Measurements from ENCODE around the gene PTPRB.

PTPRB gene

DNA sequence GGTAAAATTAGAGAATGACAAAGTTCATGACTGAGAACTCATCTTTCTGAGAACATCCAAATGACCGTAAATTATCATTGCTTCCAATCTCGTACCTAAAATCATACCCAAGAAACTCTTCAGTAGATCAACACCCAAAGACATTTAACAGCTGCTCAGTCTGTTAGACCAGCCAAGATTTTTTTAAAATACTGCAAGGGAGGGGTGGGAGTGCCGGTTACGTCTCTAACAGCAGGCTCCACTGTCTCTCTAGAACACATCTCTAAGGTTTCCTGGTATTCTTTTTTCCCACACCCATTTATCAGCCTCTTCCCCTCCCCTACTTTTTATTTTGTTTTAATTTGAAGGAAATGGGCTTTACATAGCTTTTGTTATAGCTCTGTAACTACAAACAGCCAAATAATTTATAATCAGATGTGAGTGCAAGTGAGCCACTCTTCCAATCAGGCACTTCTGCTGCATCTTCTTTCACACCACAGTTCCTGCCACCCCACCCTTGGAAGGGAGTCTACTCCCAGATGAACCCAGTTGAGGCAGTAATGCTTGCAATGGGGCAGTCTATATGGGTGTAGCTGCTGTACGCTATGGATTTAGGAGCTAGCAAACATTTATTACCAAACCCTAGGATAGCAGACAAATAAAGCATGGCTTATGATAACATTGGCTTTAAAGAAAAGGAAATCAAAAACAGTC lies 21.9 kb downstream of the PTPRB start:
- Histone ChIP-seq H3K27me3 (ENCODE audit: insufficient read depth, low read length) (no peaks in the 10 kb centered on the region; the same call in 1 of the 2 replicates), H3K9ac (ENCODE audit: low read length) (no peak overlapping the region), H3K9me2 (ENCODE audit: low read depth, low read length) (no peaks in the 10 kb centered on the region), H4K20me1 (ENCODE audit: insufficient read depth, low read length) (no peaks in the 10 kb centered on the region), H3K9me3 (ENCODE audit: low read length) (no peaks in the 10 kb centered on the region), H3K4me1 (ENCODE audit: insufficient read depth, low read length, severe bottlenecking) (no peaks in the 10 kb centered on the region), H3K36me3 (ENCODE audit: insufficient read depth, low read length) (no peaks in the 10 kb centered on the region), H3K27ac (ENCODE audit: low read depth, low read length, poor library complexity, severe bottlenecking) (no peak overlapping the region), H2AFZ (ENCODE audit: low read length) (no peak overlapping the region), H3K4me2 (ENCODE audit: low read length) (no peak overlapping the region), H3F3A (ENCODE audit: insufficient read depth, low read length) (no peaks in the 10 kb centered on the region), H3K79me2 (ENCODE audit: insufficient read depth, low read length) (no peaks in the 10 kb centered on the region), H3K4me3 (ENCODE audit: low read depth, low read length, poor library complexity, severe bottlenecking) (no peak overlapping the region)
- no peak for TF ChIP-seq EZH2 (IDR thresholded peaks at IDR 0.05; ENCODE audit: borderline replicate concordance, low read length)
- TF ChIP-seq, protein P1, sequence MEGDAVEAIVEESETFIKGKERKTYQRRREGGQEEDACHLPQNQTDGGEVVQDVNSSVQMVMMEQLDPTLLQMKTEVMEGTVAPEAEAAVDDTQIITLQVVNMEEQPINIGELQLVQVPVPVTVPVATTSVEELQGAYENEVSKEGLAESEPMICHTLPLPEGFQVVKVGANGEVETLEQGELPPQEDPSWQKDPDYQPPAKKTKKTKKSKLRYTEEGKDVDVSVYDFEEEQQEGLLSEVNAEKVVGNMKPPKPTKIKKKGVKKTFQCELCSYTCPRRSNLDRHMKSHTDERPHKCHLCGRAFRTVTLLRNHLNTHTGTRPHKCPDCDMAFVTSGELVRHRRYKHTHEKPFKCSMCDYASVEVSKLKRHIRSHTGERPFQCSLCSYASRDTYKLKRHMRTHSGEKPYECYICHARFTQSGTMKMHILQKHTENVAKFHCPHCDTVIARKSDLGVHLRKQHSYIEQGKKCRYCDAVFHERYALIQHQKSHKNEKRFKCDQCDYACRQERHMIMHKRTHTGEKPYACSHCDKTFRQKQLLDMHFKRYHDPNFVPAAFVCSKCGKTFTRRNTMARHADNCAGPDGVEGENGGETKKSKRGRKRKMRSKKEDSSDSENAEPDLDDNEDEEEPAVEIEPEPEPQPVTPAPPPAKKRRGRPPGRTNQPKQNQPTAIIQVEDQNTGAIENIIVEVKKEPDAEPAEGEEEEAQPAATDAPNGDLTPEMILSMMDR (IDR thresholded peaks at IDR 0.05; ENCODE audit: low read length): no peak

DNA sequence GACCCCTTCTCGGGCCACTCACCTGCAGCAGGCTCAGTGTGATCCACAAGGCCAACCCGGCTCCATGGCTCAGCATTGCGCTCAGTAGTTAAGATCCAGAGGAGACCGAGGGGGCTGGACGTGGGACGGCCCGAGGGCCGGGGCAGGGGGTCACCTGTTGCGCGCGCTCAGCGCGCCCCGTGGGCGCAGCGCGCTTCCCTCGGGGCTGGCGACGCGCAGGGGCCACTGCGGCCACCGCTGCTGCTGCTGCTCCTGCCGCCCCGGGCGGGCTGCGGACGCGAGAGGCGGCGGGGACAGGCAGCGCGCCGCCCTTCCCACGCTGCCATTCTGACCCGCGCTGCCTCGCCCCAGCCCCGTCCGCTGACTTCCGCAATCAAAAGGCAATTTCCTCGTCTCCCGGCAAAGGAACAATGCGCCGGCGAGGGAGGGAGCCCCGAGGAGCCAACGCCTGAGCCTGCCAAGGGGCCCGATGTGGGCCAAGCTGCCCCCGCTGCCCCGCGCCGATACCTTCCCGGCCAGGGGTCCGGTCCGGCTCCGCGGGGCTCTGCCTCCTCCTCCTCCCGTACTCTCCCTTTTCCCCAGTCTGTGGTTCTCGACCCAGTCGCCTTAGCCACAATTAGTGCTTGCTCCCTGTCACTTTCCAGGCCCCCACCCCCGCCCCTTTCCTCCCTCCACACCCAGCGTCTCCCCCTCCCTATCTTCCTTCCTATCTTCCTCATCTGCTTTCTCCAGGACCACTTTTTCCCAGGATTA lies 27.3 kb downstream of the PTPRB start:
- TF ChIP-seq, protein P1 (IDR thresholded peaks at IDR 0.05; ENCODE audit: low read length): no peak
- no peak for TF ChIP-seq EZH2 (IDR thresholded peaks at IDR 0.05; ENCODE audit: borderline replicate concordance, low read length)
- Histone ChIP-seq H3K36me3 (ENCODE audit: insufficient read depth, low read length) (no peaks in the 10 kb centered on the region), H2AFZ (ENCODE audit: low read length) (no peak overlapping the region), H3K4me2 (ENCODE audit: low read length) (peak overlapping the region; percentile 67), H3K9me2 (ENCODE audit: low read depth, low read length) (no peaks in the 10 kb centered on the region), H3F3A (ENCODE audit: insufficient read depth, low read length) (no peaks in the 10 kb centered on the region), H4K20me1 (ENCODE audit: insufficient read depth, low read length) (no peaks in the 10 kb centered on the region), H3K4me1 (ENCODE audit: insufficient read depth, low read length, severe bottlenecking) (no peaks in the 10 kb centered on the region), H3K27ac (ENCODE audit: low read depth, low read length, poor library complexity, severe bottlenecking) (no peak overlapping the region), H3K27me3 (ENCODE audit: insufficient read depth, low read length) (peaks cover 3% of the 10 kb centered on the region), H3K9ac (ENCODE audit: low read length) (no peak overlapping the region; the same call in 1 of the 2 replicates), H3K79me2 (ENCODE audit: insufficient read depth, low read length) (no peaks in the 10 kb centered on the region), H3K9me3 (ENCODE audit: low read length) (no peaks in the 10 kb centered on the region), H3K4me3 (ENCODE audit: low read depth, low read length, poor library complexity, severe bottlenecking) (peak overlapping the region; percentile 42)

DNA sequence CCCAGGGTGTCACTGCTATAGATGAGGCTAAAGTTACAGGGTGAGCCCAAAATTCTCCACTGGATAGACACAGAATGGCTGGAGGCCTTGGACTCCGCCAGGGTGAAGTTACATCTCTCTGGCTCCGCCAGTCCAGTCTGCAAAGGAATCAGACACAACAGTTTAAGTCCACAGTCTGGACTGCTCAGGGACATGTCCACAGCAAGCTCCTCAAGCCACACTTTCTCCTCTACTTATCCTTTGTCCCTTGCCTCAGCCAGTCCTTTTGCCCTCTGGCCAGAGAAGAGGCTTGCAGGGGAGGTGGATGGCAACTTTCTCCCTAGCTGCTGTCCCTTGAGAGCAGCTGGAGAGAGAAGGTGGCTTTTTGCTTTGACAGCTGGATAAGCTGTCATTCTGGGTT lies 28.0 kb downstream of the PTPRB start:
- no peaks in the 10 kb centered on the region for H3K9me3 ChIP-seq (ENCODE audit: low read length)
- no peak overlapping the region for H3K9ac ChIP-seq (ENCODE audit: low read length)
- H3K36me3 ChIP-seq (ENCODE audit: insufficient read depth, low read length): no peaks in the 10 kb centered on the region
- H3K4me2 ChIP-seq (ENCODE audit: low read length): peak overlapping the region; percentile 67
- peaks cover 3% of the 10 kb centered on the region for H3K27me3 ChIP-seq (ENCODE audit: insufficient read depth, low read length)
- H3K79me2 ChIP-seq (ENCODE audit: insufficient read depth, low read length): no peaks in the 10 kb centered on the region
- no peaks in the 10 kb centered on the region for H3F3A ChIP-seq (ENCODE audit: insufficient read depth, low read length)
- H3K9me2 ChIP-seq (ENCODE audit: low read depth, low read length): no peaks in the 10 kb centered on the region
- no peak overlapping the region for H3K27ac ChIP-seq (ENCODE audit: low read depth, low read length, poor library complexity, severe bottlenecking)
- H2AFZ ChIP-seq (ENCODE audit: low read length): no peak overlapping the region
- no peaks in the 10 kb centered on the region for H3K4me1 ChIP-seq (ENCODE audit: insufficient read depth, low read length, severe bottlenecking)
- no peaks in the 10 kb centered on the region for H4K20me1 ChIP-seq (ENCODE audit: insufficient read depth, low read length)
- H3K4me3 ChIP-seq (ENCODE audit: low read depth, low read length, poor library complexity, severe bottlenecking): peak overlapping the region; percentile 42
- no peak for TF ChIP-seq EZH2 (IDR thresholded peaks at IDR 0.05; ENCODE audit: borderline replicate concordance, low read length)
- TF ChIP-seq, protein P1 (IDR thresholded peaks at IDR 0.05; ENCODE audit: low read length): no peak

Data from OCI-LY1 (cell line).